Progenitor cell of endocrine pancreas (in vitro differentiated cells): ENCODE data around the gene BMERB1. TPM values are rescaled to one million over a fixed set of nuclear protein-coding genes. Genes with fewer than 3 reads are reported as not detected.
"Not testable (repeated sequence)": the region's sequence is repeated elsewhere in the genome, so short reads cannot be mapped to it uniquely, and the experiment has no call there.

Experiments
- DNase-seq: peaks from one replicate; pipeline ENCODE4 v3.0.0; 2021; ENCODE audit warnings: low spot score; ENCODE audit not compliant: unreplicated experiment
- H3K27ac Mint-ChIP-seq: 2 replicates; pipeline ENCODE4 v1.8.0; 2021; ENCODE audit warnings: mild to moderate bottlenecking, moderate library complexity, mixed read lengths
- H3K27me3 Mint-ChIP-seq: 2 replicates; pipeline ENCODE4 v1.8.0; 2021; ENCODE audit warnings: mixed read lengths
- H3K36me3 Mint-ChIP-seq: 2 replicates; pipeline ENCODE4 v1.8.0; 2022; ENCODE audit warnings: mixed read lengths; ENCODE audit not compliant: insufficient read depth
- H3K4me1 Mint-ChIP-seq: 2 replicates; pipeline ENCODE4 v1.8.0; 2021; ENCODE audit warnings: low read depth, mixed read lengths
- H3K4me3 Mint-ChIP-seq: 2 replicates; pipeline ENCODE4 v1.8.0; 2021; ENCODE audit warnings: low read depth, mild to moderate bottlenecking, moderate library complexity, mixed read lengths
- H3K9me3 Mint-ChIP-seq: 2 replicates; pipeline ENCODE4 v1.8.0; 2021; ENCODE audit warnings: low read depth, mixed read lengths
- CTCF ChIP-seq: fragments of 200-600 bp; sonication (generic); IDR thresholded peaks from one replicate; pipeline ENCODE4 v1.5.0; 2021; ENCODE audit warnings: antibody characterized with exemption, mild to moderate bottlenecking; ENCODE audit not compliant: unreplicated experiment
- total RNA-seq: library from RNA; stranded (reverse); gene quantifications from 2 replicates; pipeline ENCODE4 v1.2.1, GENCODE V29; 2021

The BMERB1 gene
- total RNA-seq, 1 donor from 2014 or later: 13.5 TPM

GRCh38 chr16:15539197-15539596 lies 104.8 kb downstream of the BMERB1 start:
- Mint-ChIP-seq H3K4me1 (no peaks in the 10 kb centered on the region), H3K9me3 (peaks cover 4% of the 10 kb centered on the region), H3K36me3 (peaks cover 5% of the 10 kb centered on the region), H3K4me3 (no peak overlapping the region), H3K27ac (no peak overlapping the region), H3K27me3 (peaks cover 3% of the 10 kb centered on the region)
- DNase-seq: no peak
- no peak for TF ChIP-seq CTCF

- H3K4me3 Mint-ChIP-seq: no peak overlapping the region
- no peaks in the 10 kb centered on the region for H3K27me3 Mint-ChIP-seq
- peak overlapping the region; percentile 41 for H3K27ac Mint-ChIP-seq
- H3K9me3 Mint-ChIP-seq: peaks cover 4% of the 10 kb centered on the region
- no peak for TF ChIP-seq CTCF
- peaks cover 6% of the 10 kb centered on the region for H3K4me1 Mint-ChIP-seq
- peaks cover 2% of the 10 kb centered on the region for H3K36me3 Mint-ChIP-seq
- DNase-seq: no peak
Measured at GRCh38 chr16:15542261-15542660, 107.9 kb downstream of the BMERB1 start.

DNA sequence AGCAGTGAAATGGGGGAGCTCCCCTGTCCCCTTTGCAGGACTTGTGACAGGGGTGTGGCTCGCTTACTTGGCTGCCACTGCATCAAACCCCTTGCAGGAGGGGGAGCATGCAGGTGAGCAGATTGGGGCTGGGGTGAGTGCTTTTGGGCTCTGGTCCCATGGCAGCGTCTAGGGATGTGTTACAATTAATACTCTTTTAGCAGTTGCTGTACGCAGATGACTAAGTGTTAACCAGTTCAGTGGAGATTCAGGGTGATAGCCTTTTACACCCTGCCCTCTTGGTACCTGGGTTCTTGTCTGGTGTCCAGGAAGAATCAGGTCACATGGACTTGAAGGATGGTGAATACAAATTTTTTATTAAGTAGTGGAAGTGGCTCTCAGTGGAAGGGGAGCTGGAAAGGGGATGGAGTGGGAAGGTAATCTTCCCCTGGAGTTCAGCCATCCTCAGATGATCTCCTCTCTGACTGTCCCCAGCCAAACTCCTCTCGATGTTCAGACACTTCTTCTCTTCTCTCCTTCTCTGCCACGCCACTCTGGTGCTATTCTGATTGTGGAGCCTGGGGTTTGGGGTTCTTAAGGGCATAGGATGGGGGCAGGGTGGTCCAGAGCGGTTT lies 108.5 kb downstream of the BMERB1 start:
- TF ChIP-seq CTCF: no peak
- Mint-ChIP-seq H3K27me3 (no peaks in the 10 kb centered on the region), H3K27ac (no peak overlapping the region), H3K4me1 (peaks cover 6% of the 10 kb centered on the region), H3K4me3 (no peak overlapping the region), H3K9me3 (peaks cover 4% of the 10 kb centered on the region), H3K36me3 (peaks cover 2% of the 10 kb centered on the region)
- no peak for DNase-seq

DNA sequence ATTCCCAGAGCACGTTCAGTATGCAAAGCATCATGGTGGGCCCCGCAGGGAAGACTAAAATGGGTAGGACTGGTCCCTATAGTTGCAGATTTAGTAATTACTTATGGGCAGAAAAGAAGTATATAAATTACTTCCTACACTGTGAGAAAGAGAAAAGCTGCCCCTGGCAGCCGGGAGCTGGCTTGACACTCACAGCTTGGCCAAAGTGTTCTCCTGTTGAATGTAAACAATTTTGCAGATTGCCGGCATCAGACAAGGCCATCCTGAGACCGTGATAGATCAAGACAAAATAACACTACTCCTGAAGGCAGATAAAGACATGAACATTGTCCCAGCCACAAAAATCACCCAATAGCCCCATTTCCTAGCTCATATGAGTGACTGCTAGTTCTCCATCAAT lies 110.0 kb downstream of the BMERB1 start:
- Mint-ChIP-seq H3K27me3 (no peaks in the 10 kb centered on the region), H3K9me3 (peaks cover 9% of the 10 kb centered on the region), H3K4me3 (no peak overlapping the region), H3K4me1 (peaks cover 9% of the 10 kb centered on the region), H3K36me3 (peaks cover 4% of the 10 kb centered on the region), H3K27ac (peak overlapping the region; percentile 4)
- TF ChIP-seq CTCF: no peak
- no peak for DNase-seq

DNA sequence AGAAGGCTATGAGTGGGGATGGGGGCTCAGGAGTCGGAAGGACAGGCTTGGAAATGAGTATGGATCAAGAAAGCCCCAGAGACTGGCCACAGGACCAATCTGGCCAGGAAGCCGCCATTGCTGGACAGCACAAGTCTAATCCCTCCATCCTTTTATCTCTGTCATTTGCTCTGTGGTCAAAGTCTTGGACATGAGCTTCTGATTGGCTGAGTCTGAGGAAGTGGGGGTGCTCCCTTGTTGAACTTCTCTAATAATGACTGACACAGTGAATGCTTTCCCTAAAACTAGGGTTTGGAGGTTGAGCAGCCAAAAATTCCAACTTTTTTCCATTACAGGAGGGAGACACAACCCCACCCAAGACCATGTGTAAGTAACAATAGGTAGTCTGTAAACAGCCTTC lies 111.2 kb downstream of the BMERB1 start:
- H3K9me3 Mint-ChIP-seq: peaks cover 9% of the 10 kb centered on the region
- peaks cover 4% of the 10 kb centered on the region for H3K36me3 Mint-ChIP-seq
- H3K27me3 Mint-ChIP-seq: no peaks in the 10 kb centered on the region
- no peak for DNase-seq
- H3K27ac Mint-ChIP-seq: no peak overlapping the region
- no peak overlapping the region for H3K4me3 Mint-ChIP-seq
- TF ChIP-seq CTCF: no peak
- H3K4me1 Mint-ChIP-seq: peaks cover 9% of the 10 kb centered on the region

DNA sequence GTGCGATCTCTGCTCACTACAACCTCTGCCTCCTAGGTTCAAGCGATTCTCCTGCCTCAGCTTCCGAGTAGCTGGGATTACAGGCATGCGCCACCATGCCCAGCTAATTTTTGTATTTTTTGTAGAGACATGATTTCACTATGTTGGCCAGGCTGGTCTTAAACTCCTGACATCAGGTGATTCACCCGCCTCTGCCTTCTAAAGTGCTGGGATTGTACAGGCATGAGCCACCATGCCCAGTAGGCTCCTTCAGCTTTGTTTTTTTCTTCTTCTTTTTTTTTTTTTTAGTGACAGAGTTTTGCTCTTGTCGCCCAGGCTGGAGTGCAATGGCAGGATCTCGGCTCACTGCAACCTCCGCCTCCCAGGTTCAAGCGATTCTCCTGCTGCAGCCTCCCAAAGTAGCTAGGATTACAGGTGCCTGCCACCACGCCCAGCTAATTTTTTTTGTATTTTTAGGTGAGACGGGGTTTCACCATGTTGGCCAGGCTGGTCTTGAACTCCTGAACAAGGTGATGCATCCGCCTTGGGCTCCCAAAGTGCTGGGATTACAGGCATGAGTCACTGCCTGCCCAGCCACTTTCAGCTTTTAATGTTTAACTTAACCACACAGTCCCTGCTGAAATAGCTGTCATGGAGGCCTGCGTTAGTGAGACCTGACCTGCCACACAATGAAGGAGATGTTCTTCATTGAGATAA lies 112.8 kb downstream of the BMERB1 start:
- H3K36me3 Mint-ChIP-seq, DNase-seq, H3K27me3 Mint-ChIP-seq, H3K4me3 Mint-ChIP-seq, H3K9me3 Mint-ChIP-seq, H3K27ac Mint-ChIP-seq: not testable (repeated sequence)
- peaks cover 13% of the 10 kb centered on the region for H3K4me1 Mint-ChIP-seq
